GM12891 (cell line): ENCODE measurements around the gene NIPSNAP3A.
A peak's percentile ranks its signal among the peaks of the same experiment; 100 is the strongest.

Source experiments
- DNase-seq: peaks from one replicate; pipeline ENCODE4 v3.0.0; 2011; ENCODE audit warnings: low spot score; ENCODE audit not compliant: insufficient read length
- FAIRE-seq: peaks from 2 replicates; lab custom pipeline; 2011; peaks lifted over from hg19 to GRCh38; lab: Jason Lieb, UNC
- PAX5 ChIP-seq: IDR thresholded peaks from 2 replicates; pipeline ENCODE4 v1.6.1; 2011; ENCODE audit warnings: low read length, moderate library complexity, mild to moderate bottlenecking; ENCODE audit not compliant: insufficient read depth, severe bottlenecking
- POLR2A ChIP-seq: IDR thresholded peaks from 2 replicates; pipeline ENCODE4 v1.6.1; 2011; ENCODE audit warnings: low read depth, low read length, control low read depth
- POLR2AphosphoS5 ChIP-seq: IDR thresholded peaks from 2 replicates; pipeline ENCODE4 v1.6.1; 2011; ENCODE audit warnings: low read depth, low read length, control low read depth
- POU2F2 ChIP-seq: IDR thresholded peaks from 2 replicates; pipeline ENCODE4 v1.6.1; 2011; ENCODE audit warnings: low read depth, mild to moderate bottlenecking, control low read depth, low read length, moderate library complexity
- SPI1 ChIP-seq: IDR thresholded peaks from 2 replicates; pipeline ENCODE4 v1.6.1; 2011; ENCODE audit warnings: low read depth, low read length, control low read depth
- TAF1 ChIP-seq: IDR thresholded peaks from 2 replicates; pipeline ENCODE4 v1.6.1; 2011; ENCODE audit warnings: low read depth, low read length, control low read depth

NIPSNAP3A gene

GRCh38 chr9:104780796-104781395, 33.4 kb downstream of the NIPSNAP3A start:
- TF ChIP-seq TAF1 = no peak
- TF ChIP-seq PAX5 = no peak
- TF ChIP-seq POLR2AphosphoS5 = no peak
- TF ChIP-seq POU2F2 = no peak
- TF ChIP-seq SPI1 = peak; percentile 45; the same call in 1 of the 2 replicates
- no peak for TF ChIP-seq POLR2A
- no peak for FAIRE-seq
- DNase-seq = no peak

DNA sequence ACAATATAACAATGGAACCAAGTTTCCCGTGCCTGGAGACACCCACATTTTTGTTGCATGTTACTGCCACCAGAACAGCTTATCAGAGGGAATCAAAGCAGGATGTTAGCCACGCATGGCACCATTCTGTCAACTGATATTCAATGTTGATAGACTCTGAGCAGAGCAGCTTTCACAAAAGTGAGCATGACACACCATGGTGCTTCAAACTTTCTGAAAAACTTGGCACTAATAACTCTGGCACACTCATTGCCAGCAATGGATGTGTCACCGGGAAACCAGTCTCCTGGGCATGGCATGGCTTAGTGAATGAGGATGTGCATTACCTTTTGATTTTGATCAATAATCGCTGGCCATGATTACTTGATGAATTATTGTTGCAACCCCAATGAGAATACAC, 36.1 kb downstream of the NIPSNAP3A start:
- DNase-seq (no peak), FAIRE-seq (no peak)
- TF ChIP-seq TAF1 = no peak
- TF ChIP-seq POLR2A = no peak
- TF ChIP-seq POLR2AphosphoS5 = no peak
- TF ChIP-seq POU2F2 = no peak
- TF ChIP-seq PAX5 = no peak
- TF ChIP-seq SPI1 = no peak

DNA sequence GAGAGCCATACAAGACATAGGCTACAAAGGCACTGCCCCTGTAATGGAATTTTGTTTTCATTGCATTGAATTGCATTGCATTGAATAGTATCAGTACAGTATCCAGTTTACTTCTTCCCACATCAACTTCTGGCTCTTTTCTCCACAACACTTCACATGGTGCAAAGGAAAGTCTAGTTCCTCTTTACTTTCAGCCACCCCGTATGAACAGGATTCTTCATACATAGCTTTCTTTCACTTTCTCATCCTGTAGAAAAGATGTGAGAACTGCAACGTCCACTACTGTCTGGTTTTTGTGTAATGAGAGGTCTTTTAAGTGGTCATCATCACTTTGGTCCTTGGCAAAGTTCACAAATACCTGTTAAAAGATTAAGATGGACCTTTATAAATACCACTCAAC, 36.6 kb downstream of the NIPSNAP3A start:
- TF ChIP-seq POLR2AphosphoS5 (no peak), PAX5 (no peak), TAF1 (no peak), POU2F2 (no peak), SPI1 (peak; percentile 49; the same call in 1 of the 2 replicates)
- FAIRE-seq (peak; percentile 47), DNase-seq (no peak)

DNA sequence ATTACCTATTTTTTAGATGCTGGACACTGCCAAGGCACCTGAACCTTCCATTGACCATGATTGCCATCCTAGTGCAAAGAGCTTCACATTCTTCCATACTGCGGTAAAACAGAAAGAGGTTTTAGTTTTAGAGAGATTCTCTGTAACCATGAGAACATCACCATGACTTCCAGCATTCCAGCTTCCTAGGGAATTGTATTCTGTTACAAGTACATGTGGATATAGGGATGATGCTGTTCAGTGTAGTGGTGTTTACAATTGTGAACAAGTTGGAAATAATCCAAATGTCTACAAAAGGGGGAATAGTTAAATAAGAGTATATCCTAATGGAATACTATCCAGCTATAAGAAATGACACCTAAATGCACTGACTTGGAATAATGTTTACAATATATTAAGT, 38.8 kb downstream of the NIPSNAP3A start:
- DNase-seq (no peak), FAIRE-seq (no peak)
- TF ChIP-seq TAF1 (no peak), POLR2AphosphoS5 (no peak), POU2F2 (no peak), SPI1 (no peak), PAX5 (no peak), POLR2A (no peak)

DNA sequence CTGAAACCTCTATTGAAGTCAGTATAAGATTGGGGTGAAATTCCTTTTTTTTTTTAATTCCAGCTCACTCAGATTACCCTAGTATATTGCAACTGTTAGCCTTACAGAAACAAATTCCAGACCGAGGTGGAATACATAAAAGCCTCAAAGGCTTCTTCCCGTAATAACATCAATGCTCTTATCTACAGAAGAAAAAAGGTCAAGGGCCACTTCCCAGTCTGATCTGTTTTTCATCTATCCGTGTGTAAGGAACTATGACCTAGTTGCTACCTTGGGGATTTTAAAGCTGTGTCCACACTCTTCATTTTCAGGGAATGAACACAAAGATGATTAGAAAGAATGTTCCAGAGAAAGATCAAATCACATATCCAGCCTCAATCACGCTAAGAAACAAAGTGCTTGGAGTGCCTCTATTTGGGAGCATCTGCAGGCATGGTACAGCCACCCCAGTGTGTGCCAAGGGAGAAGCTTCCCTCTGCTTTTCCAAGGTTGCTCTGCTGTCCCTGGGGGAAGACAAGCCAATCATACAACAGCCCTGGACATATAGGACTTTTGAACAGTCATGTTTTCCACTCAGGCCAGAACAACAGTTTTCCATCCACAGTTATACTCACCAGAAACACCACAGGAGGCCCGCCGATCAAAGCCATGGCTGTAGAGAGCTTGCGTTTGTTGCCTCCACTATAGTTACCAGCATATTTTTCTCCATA, 40.0 kb downstream of the NIPSNAP3A start:
- DNase-seq (no peak), FAIRE-seq (no peak)
- no peak for TF ChIP-seq SPI1
- TF ChIP-seq POU2F2 = no peak
- TF ChIP-seq POLR2A = no peak
- no peak for TF ChIP-seq TAF1
- no peak for TF ChIP-seq PAX5
- no peak for TF ChIP-seq POLR2AphosphoS5

GRCh38 chr9:104788251-104788650, 40.8 kb downstream of the NIPSNAP3A start:
- TF ChIP-seq SPI1 (no peak), TAF1 (no peak), POU2F2 (no peak), POLR2A (no peak), PAX5 (no peak), POLR2AphosphoS5 (no peak)
- DNase-seq (no peak), FAIRE-seq (no peak)

DNA sequence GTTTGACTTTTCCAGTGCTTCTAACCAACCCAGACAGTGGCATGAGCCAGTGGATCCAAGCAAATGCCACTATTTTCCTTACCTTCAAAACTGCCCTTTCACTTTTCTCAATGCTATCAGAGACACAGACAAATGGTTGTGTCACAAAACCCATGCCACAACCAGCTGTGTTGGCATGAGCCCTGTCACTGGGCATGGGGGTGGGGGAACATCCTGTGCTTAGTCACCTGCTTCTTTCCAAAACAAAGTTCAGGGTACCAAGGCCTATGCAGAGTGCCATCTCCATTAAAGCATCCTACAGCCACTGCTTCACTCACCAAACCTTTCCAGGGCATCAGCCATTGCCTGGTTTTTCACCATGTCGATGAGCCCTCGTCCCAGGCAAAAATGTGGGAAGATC, 46.6 kb downstream of the NIPSNAP3A start:
- TF ChIP-seq POLR2A = no peak
- TF ChIP-seq PAX5 = no peak
- no peak for TF ChIP-seq SPI1
- no peak for TF ChIP-seq POLR2AphosphoS5
- no peak for TF ChIP-seq TAF1
- TF ChIP-seq POU2F2 = no peak
- DNase-seq = no peak
- no peak for FAIRE-seq

- DNase-seq (no peak), FAIRE-seq (no peak)
- no peak for TF ChIP-seq POLR2AphosphoS5
- TF ChIP-seq PAX5 = no peak
- no peak for TF ChIP-seq SPI1
- no peak for TF ChIP-seq TAF1
- TF ChIP-seq POLR2A = no peak
- no peak for TF ChIP-seq POU2F2
Observed at GRCh38 chr9:104795082-104795481, 47.6 kb downstream of the NIPSNAP3A start.

DNA sequence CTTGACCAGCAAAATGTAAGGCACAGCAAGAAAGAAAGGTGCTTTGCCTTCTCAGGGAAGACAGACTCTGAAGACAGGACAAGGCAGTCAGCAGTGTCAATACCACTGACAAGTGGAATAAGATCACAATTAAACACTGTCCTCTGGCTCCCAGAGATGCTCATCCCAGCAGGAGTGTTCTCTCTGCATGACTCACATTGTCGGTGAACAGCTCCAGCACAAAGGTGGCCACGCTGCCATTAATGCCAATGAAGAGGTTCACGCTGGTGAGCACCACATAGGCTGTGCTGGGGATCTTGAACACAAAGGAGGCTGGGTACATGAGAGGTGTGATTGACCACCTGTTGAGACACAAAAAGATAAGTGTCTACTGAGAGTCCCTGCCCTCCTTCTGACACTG, 48.4 kb downstream of the NIPSNAP3A start:
- TF ChIP-seq POLR2A = no peak
- TF ChIP-seq POLR2AphosphoS5 = no peak
- TF ChIP-seq TAF1 = no peak
- TF ChIP-seq POU2F2 = no peak
- TF ChIP-seq PAX5 = no peak
- no peak for TF ChIP-seq SPI1
- FAIRE-seq = no peak
- DNase-seq = no peak

- TF ChIP-seq POLR2AphosphoS5 (no peak), SPI1 (no peak), POLR2A (no peak), TAF1 (no peak), POU2F2 (no peak), PAX5 (no peak)
- FAIRE-seq (no peak), DNase-seq (no peak)
Observed at GRCh38 chr9:104798209-104798995, 50.9 kb downstream of the NIPSNAP3A start.
